HEK293T (cell line): Measurements from ENCODE around the gene KCNQ1.

Experiments used
- FOXK2 ChIP-seq: fragments of 450-650 bp; IDR thresholded peaks from 2 replicates; pipeline ENCODE4 v1.6.1; 2016; ENCODE audit warnings: mild to moderate bottlenecking
- FOXM1 ChIP-seq: fragments of 450-650 bp; IDR thresholded peaks from 2 replicates; pipeline ENCODE4 v1.6.1; 2017; ENCODE audit warnings: mild to moderate bottlenecking, borderline replicate concordance
- SUZ12 ChIP-seq: fragments of 450-650 bp; IDR thresholded peaks from 2 replicates; pipeline ENCODE4 v1.6.1; 2016; ENCODE audit warnings: mild to moderate bottlenecking
- TARDBP ChIP-seq: fragments of 450-650 bp; IDR thresholded peaks from 2 replicates; pipeline ENCODE4 v1.6.1; 2016

DNA sequence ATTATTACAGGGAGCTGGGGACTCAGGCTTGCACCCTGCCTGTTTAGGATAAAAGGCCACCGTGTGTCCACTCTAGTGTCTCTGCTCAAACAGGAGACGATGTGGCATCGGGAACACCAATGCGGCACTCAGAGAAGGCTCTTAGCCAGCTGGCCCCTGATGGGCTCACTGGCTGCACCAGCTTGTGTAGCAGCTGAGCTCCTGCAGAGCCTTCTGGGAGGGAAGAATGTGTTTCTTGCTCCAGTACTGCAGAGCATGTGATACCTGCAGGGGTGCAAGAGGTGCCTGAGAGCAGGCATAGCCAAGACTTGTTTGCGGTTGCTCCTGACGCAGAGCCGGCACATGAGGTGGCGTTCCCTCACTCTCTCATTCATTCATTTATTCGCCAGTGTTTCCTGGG is 299.4 kb downstream of the KCNQ1 start:
- TF ChIP-seq FOXK2, result no peak
- no peak for TF ChIP-seq FOXM1
- TF ChIP-seq TARDBP, result no peak
- TF ChIP-seq SUZ12, result no peak
